ENCODE results near the gene TWIST2. TPM values are rescaled to one million over a fixed set of nuclear protein-coding genes. Genes with fewer than 3 reads are reported as not detected.
A peak's percentile ranks its signal among the peaks of the same experiment; 100 is the strongest.

TWIST2 gene
- total RNA-seq, 4 donors from 2014 or later: 90.8 to 141 (median 116) TPM

DNA sequence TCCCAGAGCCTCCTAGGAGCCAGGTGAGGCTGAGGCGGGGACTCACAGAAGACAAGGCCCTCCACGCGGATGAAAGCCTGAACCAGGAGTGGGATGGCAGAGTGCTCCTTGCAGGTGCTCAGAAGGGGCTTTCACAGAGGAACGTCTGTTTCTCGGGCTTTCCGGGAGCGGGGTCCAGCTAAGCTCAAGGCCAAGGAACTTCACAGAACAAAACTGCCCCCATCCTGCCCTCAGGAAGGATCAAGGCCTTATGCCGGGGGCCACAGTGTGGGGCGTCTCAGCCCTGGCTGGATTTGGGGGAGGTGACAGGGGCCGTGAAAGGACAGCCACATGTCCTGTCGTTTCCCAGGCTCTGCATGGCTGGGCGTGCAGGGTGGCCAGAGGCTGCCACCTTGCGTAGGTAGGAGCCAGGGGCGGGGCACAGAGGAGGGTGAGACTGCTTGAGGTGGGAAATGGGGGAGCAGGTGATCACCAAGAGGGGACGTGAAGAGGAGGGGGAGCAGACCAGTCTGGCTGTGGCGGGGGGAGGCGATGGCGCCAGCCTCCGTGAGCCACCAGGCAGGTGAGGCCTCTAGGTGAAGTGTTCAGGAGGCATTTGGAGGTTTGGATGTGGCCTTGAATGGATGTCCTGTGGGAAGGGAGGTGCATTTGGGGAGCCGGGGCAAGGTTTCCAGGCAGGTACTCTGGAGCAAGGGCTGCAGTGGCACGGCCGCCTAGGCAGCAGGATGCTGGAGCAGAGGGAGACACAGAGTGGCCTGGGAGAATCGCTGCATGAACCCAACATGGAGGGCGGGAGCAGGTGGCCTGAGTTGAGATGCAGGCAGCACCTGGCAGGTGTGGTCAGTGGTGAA lies 79.1 kb downstream of the TWIST2 start:
- no peak for TF ChIP-seq CTCF (IDR thresholded peaks at IDR 0.05)
- DNase-seq (ENCODE audit: low spot score) (no peak), ATAC-seq (ENCODE audit: low FRiP score) (no peak)

- no peak for DNase-seq (ENCODE audit: low spot score)
- no peak for ATAC-seq (ENCODE audit: low FRiP score)
- no peak for TF ChIP-seq CTCF (IDR thresholded peaks at IDR 0.05)
These were observed 80.0 kb downstream of the TWIST2 start for GRCh38 chr2:238927746-238928519.

DNA sequence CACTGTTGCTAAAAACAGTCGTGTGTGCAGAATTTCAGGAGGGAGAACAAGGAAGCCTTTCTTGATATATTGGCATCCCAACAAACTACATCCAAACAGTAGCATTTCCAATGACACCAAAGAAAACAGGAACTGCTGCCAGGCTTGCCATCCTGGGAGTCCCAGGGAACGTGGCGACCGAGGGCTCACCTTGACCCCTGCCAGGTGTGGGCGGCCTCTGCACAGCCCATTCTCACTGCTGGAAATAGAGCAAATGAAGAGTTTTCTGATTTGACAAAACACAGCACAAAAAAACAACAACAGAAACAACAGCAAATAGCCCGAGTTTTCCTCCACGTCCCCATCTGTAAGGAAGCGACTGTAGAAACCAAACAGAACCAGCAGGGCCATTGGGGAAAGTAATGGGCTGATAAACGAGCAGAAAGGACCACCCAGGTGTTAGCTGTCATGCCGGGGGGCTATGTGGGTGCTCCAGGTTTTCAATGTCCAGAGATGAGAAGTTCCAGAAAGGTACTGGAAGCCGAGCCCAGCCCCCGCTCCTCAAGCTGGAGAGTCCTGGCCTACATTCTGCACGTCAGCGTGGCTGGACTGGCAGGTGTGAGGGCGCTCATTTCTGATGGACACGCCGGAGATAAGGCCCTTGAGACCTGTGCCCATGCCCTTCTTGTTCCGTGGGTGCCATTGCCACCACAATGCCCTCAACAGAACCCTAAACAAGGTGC lies 80.8 kb downstream of the TWIST2 start:
- no peak for DNase-seq (ENCODE audit: low spot score)
- no peak for TF ChIP-seq CTCF (IDR thresholded peaks at IDR 0.05)

DNA sequence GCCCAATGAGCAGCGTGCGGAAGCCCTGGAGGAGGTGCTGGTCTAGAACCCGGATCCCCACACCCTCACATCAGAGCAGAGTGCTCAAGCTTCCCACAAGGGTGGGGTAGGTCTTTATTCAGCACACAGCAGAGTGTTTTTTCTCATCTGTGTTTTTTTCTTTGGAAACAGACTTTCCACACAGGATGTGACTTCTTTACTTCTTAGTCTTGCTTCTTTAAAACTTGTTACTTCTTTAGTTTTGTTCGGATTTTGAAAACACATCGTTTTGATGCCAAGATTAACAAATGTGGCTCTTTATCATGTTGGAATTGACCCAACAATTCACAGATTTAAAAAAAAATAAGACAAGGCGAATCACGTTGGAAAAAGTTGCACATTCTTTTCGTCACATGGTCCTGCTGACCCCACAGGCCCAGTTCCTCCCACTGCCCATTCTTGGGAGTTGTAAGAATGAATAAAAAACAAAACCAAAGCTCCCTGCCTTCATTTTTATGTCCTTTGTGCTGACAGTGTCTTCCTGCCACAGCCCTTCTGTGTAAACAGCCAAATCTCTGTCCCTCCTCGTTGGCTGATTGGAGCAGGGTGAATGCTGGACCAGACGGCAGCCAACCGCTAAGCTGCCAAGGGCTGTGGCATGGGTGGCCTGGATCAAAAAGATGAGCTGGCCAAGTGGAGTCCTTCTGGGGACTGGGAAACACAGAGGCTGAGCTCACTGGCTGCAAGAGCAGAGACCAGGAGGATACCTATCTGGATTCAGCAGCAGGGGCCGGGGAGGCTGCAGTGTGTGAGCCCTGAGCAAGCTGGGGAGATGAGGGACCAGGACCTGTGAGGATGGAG lies 81.6 kb downstream of the TWIST2 start:
- no peak for TF ChIP-seq CTCF (IDR thresholded peaks at IDR 0.05)
- peak; percentile 22 for ATAC-seq (ENCODE audit: low FRiP score)
- no peak for DNase-seq (ENCODE audit: low spot score)

More for the DNA sequence above, 80.8 kb downstream of the TWIST2 start:
- ATAC-seq (ENCODE audit: low FRiP score): no peak

- ATAC-seq (ENCODE audit: low FRiP score) (no peak), DNase-seq (ENCODE audit: low spot score) (no peak)
- TF ChIP-seq CTCF (IDR thresholded peaks at IDR 0.05): no peak
These were observed 82.3 kb downstream of the TWIST2 start for GRCh38 chr2:238930216-238930615.

All from omental fat pad (tissue), 4 donors.